Liver (tissue), 9 donors: ENCODE results near the gene OTUD3. TPM values are rescaled to one million over a fixed set of nuclear protein-coding genes. Genes with fewer than 3 reads are reported as not detected.
"Not testable (repeated sequence)": the region's sequence is repeated elsewhere in the genome, so short reads cannot be mapped to it uniquely, and the experiment has no call there.

Source experiments
- DNase-seq: peaks from one replicate; pipeline ENCODE4 v3.0.0-alpha.2; 2017; ENCODE audit warnings: low spot score
- H3K27ac ChIP-seq, 2 donors: one replicate each; pipeline ENCODE4 v1.7.0; 2013; ENCODE audit warnings: inconsistent platforms in 2 of 2, low read length in 2 of 2, control low read depth in 1 of 2, low read depth in 1 of 2, mild to moderate bottlenecking in 1 of 2
- H3K27me3 ChIP-seq, 4 donors: one replicate each; pipeline versions ENCODE4 v1.6.1 to v1.7.0; 2013; ENCODE audit warnings: low read length in 3 of 4, inconsistent platforms in 1 of 4, mild to moderate bottlenecking in 1 of 4, moderate library complexity in 1 of 4; ENCODE audit not compliant: control insufficient read depth in 4 of 4, insufficient read depth in 4 of 4
- H3K36me3 ChIP-seq, 4 donors: one replicate each; pipeline versions ENCODE4 v1.6.1 to v1.7.0; 2013; ENCODE audit warnings: low read length in 3 of 4, mild to moderate bottlenecking in 3 of 4, low read depth in 1 of 4, moderate library complexity in 1 of 4; ENCODE audit not compliant: control insufficient read depth in 4 of 4, insufficient read depth in 3 of 4
- H3K4me1 ChIP-seq, 4 donors: one replicate each; pipeline versions ENCODE4 v1.6.1 to v1.7.0; 2013; ENCODE audit warnings: low read length in 3 of 4, mild to moderate bottlenecking in 3 of 4, moderate library complexity in 1 of 4; ENCODE audit not compliant: control insufficient read depth in 4 of 4, insufficient read depth in 4 of 4
- H3K4me3 ChIP-seq, 3 donors: one replicate each; pipeline versions ENCODE4 v1.6.1 to v1.7.0; 2013; ENCODE audit warnings: low read length in 3 of 3, control low read depth in 1 of 3, low read depth in 1 of 3, mild to moderate bottlenecking in 1 of 3
- H3K9ac ChIP-seq, 2 donors: one replicate each; pipeline ENCODE4 v1.7.0; 2013; ENCODE audit warnings: low read length in 2 of 2, mild to moderate bottlenecking in 2 of 2, moderate library complexity in 2 of 2, control low read depth in 1 of 2, low read depth in 1 of 2
- H3K9me3 ChIP-seq, 4 donors: one replicate each; pipeline versions ENCODE4 v1.6.1 to v1.7.0; 2013; ENCODE audit warnings: low read length in 3 of 4; ENCODE audit not compliant: control insufficient read depth in 4 of 4
- HNF4G ChIP-seq: IDR thresholded peaks from 2 replicates; pipeline ENCODE4 v1.6.1; 2016; ENCODE audit warnings: antibody characterized with exemption
- JUND ChIP-seq, 2 donors: IDR thresholded peaks; 2 replicates each; pipeline ENCODE4 v1.6.1; 2016; ENCODE audit warnings: antibody characterized with exemption in 2 of 2
- REST ChIP-seq: IDR thresholded peaks from 2 replicates; pipeline ENCODE4 v1.6.1; 2016; ENCODE audit warnings: antibody characterized with exemption, mild to moderate bottlenecking
- TAF1 ChIP-seq: conservative IDR thresholded peaks from 2 replicates; pipeline ENCODE4 v1.6.1; 2016; ENCODE audit warnings: antibody characterized with exemption, mild to moderate bottlenecking
- YY1 ChIP-seq: IDR thresholded peaks from 2 replicates; pipeline ENCODE4 v1.6.1; 2016; ENCODE audit warnings: antibody characterized with exemption, mild to moderate bottlenecking
- WGBS: extraction: QIAGEN DNeasy Blood & Tissue Kit; methylation state at CpG from one replicate; pipeline ENCODE4 v1.1.7; 2013; 5-methylcytosine and 5-hydroxymethylcytosine counted together
- polyA plus RNA-seq, 2 donors: library from polyadenylated mRNA; stranded (reverse) in 1 of 2; unstranded in 1 of 2; fragments of 200-250 nt in 1 of 2; fragments of >200 nt in 1 of 2; fragmentation: Nextera tagmentation in 1 of 2; extraction: Ambion mirVana in 1 of 2; gene quantifications; one replicate each; pipeline versions ENCODE4 v1.2.1 to v1.2.3, GENCODE V29; 2013 to 2015
- total RNA-seq, 2 donors: library from RNA; depleted of rRNA; stranded (reverse); fragments of >200 nt; gene quantifications; one replicate each; pipeline ENCODE4 v1.2.3, GENCODE V29; 2014
- donor health status: healthy.
- donor health status: healthy.
- donor health status: healthy.
- donor health status: healthy.
- donor health status: healthy.

OTUD3 gene
- total and polyA plus RNA-seq, 4 donors: 0.36 to 4.0 (median 2.1) TPM

GRCh38 chr1:19926296-19927129 lies 44.3 kb downstream of the OTUD3 start:
- Histone ChIP-seq H3K36me3 (no peaks in the 10 kb centered on the region), H3K27ac (no peak overlapping the region)
- no peak for DNase-seq

GRCh38 chr1:19927130-19927421 lies 44.9 kb downstream of the OTUD3 start:
- WGBS: 81% methylated on average over 3 of the region's 3 CpGs
- H3K4me1 ChIP-seq, DNase-seq, H3K36me3 ChIP-seq, H3K27me3 ChIP-seq, H3K27ac ChIP-seq, H3K4me3 ChIP-seq, H3K9ac ChIP-seq: not testable (repeated sequence)
- H3K9me3 ChIP-seq: peaks cover 0 to 14% (median 7%) of the 10 kb centered on the region in 4 donors

More at GRCh38 chr1:19926296-19927129, 44.3 kb downstream of the OTUD3 start:
- peaks cover 0 to 10% (median 4%) of the 10 kb centered on the region in 4 donors for H3K9me3 ChIP-seq
- no peak for TF ChIP-seq JUND (IDR thresholded peaks at IDR 0.05)
- H3K4me3 ChIP-seq: no peak overlapping the region
- no peaks in the 10 kb centered on the region for H3K27me3 ChIP-seq
- H3K9ac ChIP-seq: no peak overlapping the region
- WGBS: 76% methylated on average over 8 of the region's 8 CpGs
- H3K4me1 ChIP-seq: no peaks in the 10 kb centered on the region

GRCh38 chr1:19932866-19933265 lies 50.7 kb downstream of the OTUD3 start:
- no peaks in the 10 kb centered on the region for H3K4me1 ChIP-seq
- DNase-seq: no peak
- no peak overlapping the region for H3K4me3 ChIP-seq
- no peak overlapping the region for H3K27ac ChIP-seq
- no peak overlapping the region for H3K9ac ChIP-seq
- peaks cover 0 to 24% (median 9%) of the 10 kb centered on the region in 4 donors for H3K9me3 ChIP-seq
- 0% methylated on average over 1 of the region's 1 CpG for WGBS
- no peaks in the 10 kb centered on the region for H3K36me3 ChIP-seq
- TF ChIP-seq HNF4G (no peak), TAF1 (no peak), REST (no peak)
- H3K27me3 ChIP-seq: no peaks in the 10 kb centered on the region

- no peaks in the 10 kb centered on the region for H3K36me3 ChIP-seq
- H3K27me3 ChIP-seq: no peaks in the 10 kb centered on the region
- H3K4me3 ChIP-seq: no peak overlapping the region
- no peak overlapping the region for H3K27ac ChIP-seq
- no peak for DNase-seq
- no peak for TF ChIP-seq YY1
- no peak for TF ChIP-seq HNF4G
- H3K4me1 ChIP-seq: no peaks in the 10 kb centered on the region
- peaks cover 0 to 24% (median 9%) of the 10 kb centered on the region in 4 donors for H3K9me3 ChIP-seq
- H3K9ac ChIP-seq: no peak overlapping the region
- 83% methylated on average over 7 of the region's 7 CpGs for WGBS
Measured at GRCh38 chr1:19934336-19934735, 52.1 kb downstream of the OTUD3 start.
